GM10847 (cell line): ENCODE data around the gene GSS.

Experiments
- POLR2A ChIP-seq: IDR thresholded peaks from 2 replicates; pipeline ENCODE4 v1.6.1; 2011; ENCODE audit not compliant: insufficient read length; ENCODE audit errors: extremely low read depth

Gene GSS

GRCh38 chr20:34997131-34997561, 41.5 kb upstream of the GSS start:
- TF ChIP-seq POLR2A, result no peak

GRCh38 chr20:34996243-34997028, 40.8 kb upstream of the GSS start:
- no peak for TF ChIP-seq POLR2A

GRCh38 chr20:34995696-34996095, 40.1 kb upstream of the GSS start:
- TF ChIP-seq POLR2A, result no peak

GRCh38 chr20:34995192-34995591, 39.6 kb upstream of the GSS start:
- no peak for TF ChIP-seq POLR2A

- TF ChIP-seq POLR2A, result no peak
Observed at GRCh38 chr20:34994509-34995131, 39.0 kb upstream of the GSS start.

- TF ChIP-seq POLR2A, result no peak
Observed at GRCh38 chr20:34993941-34994508, 38.4 kb upstream of the GSS start.

GRCh38 chr20:34992751-34993417, 37.3 kb upstream of the GSS start:
- no peak for TF ChIP-seq POLR2A

- TF ChIP-seq POLR2A, result no peak
Observed at GRCh38 chr20:34990661-34991214, 35.1 kb upstream of the GSS start.

- no peak for TF ChIP-seq POLR2A
Observed at GRCh38 chr20:34990231-34990630, 34.6 kb upstream of the GSS start.

- TF ChIP-seq POLR2A, result no peak
Observed at GRCh38 chr20:34989670-34990069, 34.1 kb upstream of the GSS start.

- no peak for TF ChIP-seq POLR2A
Observed at GRCh38 chr20:34989118-34989517, 33.5 kb upstream of the GSS start.

- no peak for TF ChIP-seq POLR2A
Observed at GRCh38 chr20:34988191-34988540, 32.6 kb upstream of the GSS start.

GRCh38 chr20:34987288-34988190, 31.9 kb upstream of the GSS start:
- no peak for TF ChIP-seq POLR2A
